ENCODE data around the gene MSRB3.

DNA sequence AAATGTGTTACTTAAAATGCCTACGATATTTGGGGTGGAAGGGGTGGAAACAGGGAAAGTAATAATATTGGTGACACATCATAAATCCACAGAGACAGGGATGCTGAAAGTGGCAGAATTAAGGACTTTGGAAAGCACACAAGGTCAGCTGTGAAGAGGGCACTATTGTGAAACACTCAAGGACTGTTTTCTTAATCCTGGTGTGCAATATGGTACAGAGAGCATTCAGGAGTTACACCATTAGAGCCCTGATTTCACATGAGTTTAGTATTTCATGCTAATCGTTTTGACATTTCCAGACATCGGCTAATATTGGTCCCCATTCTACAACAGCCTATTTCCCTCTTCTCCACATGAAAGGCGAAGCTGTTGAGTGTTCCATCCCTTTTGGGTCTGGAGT lies 219.2 kb downstream of the MSRB3 start:
- TF ChIP-seq, protein P1, sequence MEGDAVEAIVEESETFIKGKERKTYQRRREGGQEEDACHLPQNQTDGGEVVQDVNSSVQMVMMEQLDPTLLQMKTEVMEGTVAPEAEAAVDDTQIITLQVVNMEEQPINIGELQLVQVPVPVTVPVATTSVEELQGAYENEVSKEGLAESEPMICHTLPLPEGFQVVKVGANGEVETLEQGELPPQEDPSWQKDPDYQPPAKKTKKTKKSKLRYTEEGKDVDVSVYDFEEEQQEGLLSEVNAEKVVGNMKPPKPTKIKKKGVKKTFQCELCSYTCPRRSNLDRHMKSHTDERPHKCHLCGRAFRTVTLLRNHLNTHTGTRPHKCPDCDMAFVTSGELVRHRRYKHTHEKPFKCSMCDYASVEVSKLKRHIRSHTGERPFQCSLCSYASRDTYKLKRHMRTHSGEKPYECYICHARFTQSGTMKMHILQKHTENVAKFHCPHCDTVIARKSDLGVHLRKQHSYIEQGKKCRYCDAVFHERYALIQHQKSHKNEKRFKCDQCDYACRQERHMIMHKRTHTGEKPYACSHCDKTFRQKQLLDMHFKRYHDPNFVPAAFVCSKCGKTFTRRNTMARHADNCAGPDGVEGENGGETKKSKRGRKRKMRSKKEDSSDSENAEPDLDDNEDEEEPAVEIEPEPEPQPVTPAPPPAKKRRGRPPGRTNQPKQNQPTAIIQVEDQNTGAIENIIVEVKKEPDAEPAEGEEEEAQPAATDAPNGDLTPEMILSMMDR (IDR thresholded peaks at IDR 0.05): no peak
- no peak for TF ChIP-seq POLR2A (IDR thresholded peaks at IDR 0.05)

Data from gastroesophageal sphincter (tissue), 3 donors.